ENCODE results near the gene TWNK.

DNA sequence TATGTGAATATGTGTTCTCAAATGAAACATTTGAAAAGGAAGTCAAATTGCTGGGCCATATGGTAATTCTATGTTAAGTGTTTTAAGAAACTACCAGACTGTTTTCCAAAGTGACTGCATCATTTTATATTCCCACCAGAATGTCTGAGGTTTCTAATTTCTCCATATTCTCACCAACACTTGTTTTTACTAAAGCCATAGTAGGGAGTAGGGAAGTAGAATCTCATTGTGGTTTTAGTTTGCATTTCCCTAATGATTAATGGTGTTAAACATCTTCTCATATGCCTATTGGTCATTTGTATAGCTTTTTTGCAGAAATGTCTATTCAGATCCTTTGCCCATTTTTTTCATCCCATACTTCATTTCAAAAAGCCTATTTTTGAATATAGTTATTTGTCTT, 27.1 kb upstream of the TWNK start:
- TF ChIP-seq, protein P1, sequence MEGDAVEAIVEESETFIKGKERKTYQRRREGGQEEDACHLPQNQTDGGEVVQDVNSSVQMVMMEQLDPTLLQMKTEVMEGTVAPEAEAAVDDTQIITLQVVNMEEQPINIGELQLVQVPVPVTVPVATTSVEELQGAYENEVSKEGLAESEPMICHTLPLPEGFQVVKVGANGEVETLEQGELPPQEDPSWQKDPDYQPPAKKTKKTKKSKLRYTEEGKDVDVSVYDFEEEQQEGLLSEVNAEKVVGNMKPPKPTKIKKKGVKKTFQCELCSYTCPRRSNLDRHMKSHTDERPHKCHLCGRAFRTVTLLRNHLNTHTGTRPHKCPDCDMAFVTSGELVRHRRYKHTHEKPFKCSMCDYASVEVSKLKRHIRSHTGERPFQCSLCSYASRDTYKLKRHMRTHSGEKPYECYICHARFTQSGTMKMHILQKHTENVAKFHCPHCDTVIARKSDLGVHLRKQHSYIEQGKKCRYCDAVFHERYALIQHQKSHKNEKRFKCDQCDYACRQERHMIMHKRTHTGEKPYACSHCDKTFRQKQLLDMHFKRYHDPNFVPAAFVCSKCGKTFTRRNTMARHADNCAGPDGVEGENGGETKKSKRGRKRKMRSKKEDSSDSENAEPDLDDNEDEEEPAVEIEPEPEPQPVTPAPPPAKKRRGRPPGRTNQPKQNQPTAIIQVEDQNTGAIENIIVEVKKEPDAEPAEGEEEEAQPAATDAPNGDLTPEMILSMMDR (IDR thresholded peaks at IDR 0.05; ENCODE audit: low read length) = no peak
- TF ChIP-seq EZH2 (optimal IDR thresholded peaks at IDR 0.05; ENCODE audit: low read depth, low read length) (no peak), EZH2phosphoT487 (IDR thresholded peaks at IDR 0.05; ENCODE audit: low read length) (no peak)

Measured in MM.1S (cell line).